GM12892 (cell line): ENCODE measurements around the gene BPTF.
"Not testable (repeated sequence)": the region's sequence is repeated elsewhere in the genome, so short reads cannot be mapped to it uniquely, and the experiment has no call there.

Source experiments
- DNase-seq: peaks from one replicate; pipeline ENCODE4 v3.0.0; 2011; ENCODE audit not compliant: insufficient read length
- FAIRE-seq: peaks from 2 replicates; lab custom pipeline; 2011; peaks lifted over from hg19 to GRCh38; lab: Jason Lieb, UNC
- POLR2A ChIP-seq: IDR thresholded peaks from 2 replicates; pipeline ENCODE4 v1.6.1; 2011; ENCODE audit warnings: low read depth, low read length, control low read depth
- POLR2AphosphoS5 ChIP-seq: IDR thresholded peaks from 2 replicates; pipeline ENCODE4 v1.6.1; 2011; ENCODE audit warnings: low read depth, low read length, control low read depth
- TAF1 ChIP-seq: IDR thresholded peaks from 2 replicates; pipeline ENCODE4 v1.6.1; 2011; ENCODE audit warnings: low read depth, mild to moderate bottlenecking, control low read depth, low read length, borderline replicate concordance

Gene BPTF

GRCh38 chr17:68016838-68017237 lies 191.5 kb downstream of the BPTF start:
- TF ChIP-seq POLR2A = no peak
- no peak for TF ChIP-seq POLR2AphosphoS5
- no peak for TF ChIP-seq TAF1
- no peak for FAIRE-seq
- no peak for DNase-seq

DNA sequence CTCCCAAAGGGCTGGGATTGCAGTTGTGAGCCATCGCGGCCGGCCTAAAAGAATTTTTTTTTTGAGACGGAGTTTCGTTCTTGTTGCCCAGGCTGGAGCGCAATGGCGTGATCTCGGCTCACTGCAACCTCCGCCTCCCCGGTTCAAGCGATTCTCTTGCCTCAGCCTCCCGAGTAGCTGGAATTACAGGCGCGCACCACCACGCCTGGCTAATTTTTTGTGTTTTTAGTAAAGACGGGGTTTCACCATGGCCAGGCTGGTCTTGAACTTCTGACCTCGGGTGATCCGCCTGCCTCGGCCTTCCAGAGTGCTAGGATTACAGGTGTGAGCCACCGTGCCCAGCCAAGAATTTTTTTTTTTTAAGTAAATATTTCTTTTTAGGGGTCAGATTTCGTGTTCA lies 193.2 kb downstream of the BPTF start:
- not testable (repeated sequence) for DNase-seq, FAIRE-seq

- TF ChIP-seq TAF1 (no peak), POLR2AphosphoS5 (no peak), POLR2A (no peak)
- DNase-seq (no peak), FAIRE-seq (no peak)
Measured at GRCh38 chr17:68019336-68019674, 194.0 kb downstream of the BPTF start.

- DNase-seq (peak; percentile 95), FAIRE-seq (peak; percentile 94)
- 0 out of 2 replicates have a peak, but pooled peaks have one; percentile 24 for TF ChIP-seq TAF1
- TF ChIP-seq POLR2A = peak; percentile 78
- 0 out of 2 replicates have a peak, but pooled peaks have one; percentile 46 for TF ChIP-seq POLR2AphosphoS5
Measured at GRCh38 chr17:68019675-68020408, 194.5 kb downstream of the BPTF start.

- FAIRE-seq (peak; percentile 9), DNase-seq (no peak)
- TF ChIP-seq TAF1 (no peak), POLR2A (no peak), POLR2AphosphoS5 (no peak)
Measured at GRCh38 chr17:68020409-68020756, 195.1 kb downstream of the BPTF start.

GRCh38 chr17:68020791-68021190 lies 195.5 kb downstream of the BPTF start:
- not testable (repeated sequence) for FAIRE-seq, DNase-seq

DNA sequence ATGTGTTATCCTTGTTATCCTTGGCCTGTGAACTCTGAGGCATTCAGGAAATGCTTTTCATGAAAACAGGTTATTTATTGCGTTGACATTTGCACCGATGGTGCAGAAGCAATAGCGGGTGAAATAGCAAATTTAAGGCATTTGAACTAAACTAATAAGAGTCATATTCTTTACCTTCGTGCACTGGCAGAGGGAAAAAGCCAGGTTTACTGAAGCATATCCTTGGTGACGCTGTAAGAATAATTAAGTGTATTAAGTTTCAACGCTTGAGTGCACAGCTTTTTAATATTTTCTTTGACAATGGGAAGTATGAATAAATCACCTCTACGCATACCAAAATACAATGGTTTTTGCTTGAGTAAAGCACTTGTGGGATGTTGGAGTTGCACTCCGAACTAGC lies 196.7 kb downstream of the BPTF start:
- FAIRE-seq (no peak), DNase-seq (no peak)
- no peak for TF ChIP-seq POLR2AphosphoS5
- no peak for TF ChIP-seq POLR2A
- no peak for TF ChIP-seq TAF1

DNA sequence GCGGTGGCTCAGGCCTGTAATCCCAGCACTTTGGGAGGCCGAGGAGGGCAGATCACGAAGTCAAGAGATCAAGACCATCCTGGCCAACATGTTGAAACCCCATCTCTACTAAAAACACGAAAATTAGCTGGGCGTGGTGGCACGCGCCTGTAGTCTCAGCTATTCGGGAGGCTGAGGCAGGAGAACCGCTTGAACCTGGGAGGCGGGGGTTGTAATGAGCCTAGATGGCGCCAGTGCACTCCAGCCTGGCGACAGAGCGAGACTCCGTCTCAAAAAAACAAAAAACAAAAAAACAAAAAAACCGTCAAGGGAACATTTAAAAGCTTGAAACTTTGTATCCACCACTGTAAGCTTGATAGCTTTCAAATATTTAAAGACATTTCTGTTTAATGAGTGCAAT lies 197.2 kb downstream of the BPTF start:
- not testable (repeated sequence) for FAIRE-seq, DNase-seq

DNA sequence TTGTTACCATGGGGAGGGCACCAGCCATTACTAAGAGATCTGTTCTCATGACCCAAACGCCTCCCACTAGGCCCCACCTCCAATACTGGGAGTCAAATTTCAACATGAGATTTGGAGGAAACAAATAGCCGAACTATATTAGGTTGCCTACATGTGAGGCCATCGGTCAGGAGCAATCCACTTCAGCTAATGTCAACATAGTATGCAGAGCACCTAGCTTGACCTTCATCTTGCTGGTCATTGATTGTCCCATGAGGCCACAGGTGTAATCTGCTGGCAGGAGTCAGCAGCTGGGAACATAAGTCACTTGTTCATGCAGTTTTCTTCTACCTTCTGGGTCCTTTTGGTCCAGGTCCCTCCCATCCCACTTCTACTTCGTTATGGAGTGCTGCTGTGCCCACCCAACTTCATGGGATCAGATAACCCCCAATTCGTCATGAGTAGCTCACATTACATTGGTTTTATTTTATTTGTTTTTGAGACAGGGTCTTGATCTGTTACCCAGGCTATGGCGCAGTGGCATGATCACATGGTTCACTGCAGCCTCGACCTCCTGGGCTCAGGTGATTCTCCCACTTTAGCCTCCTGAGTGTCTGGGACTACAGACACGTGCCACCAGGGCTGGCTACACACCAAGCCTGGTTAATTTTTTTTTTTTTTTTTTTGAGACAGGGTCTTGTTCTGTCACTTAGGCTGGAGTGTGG lies 204.4 kb downstream of the BPTF start:
- no peak for FAIRE-seq
- no peak for TF ChIP-seq POLR2AphosphoS5
- TF ChIP-seq TAF1 = no peak
- TF ChIP-seq POLR2A = no peak
- no peak for DNase-seq
